ENCODE results near the gene SCLT1.

- no peak for TF ChIP-seq MAX (IDR thresholded peaks at IDR 0.05)
- no peak for TF ChIP-seq CTCF (IDR thresholded peaks at IDR 0.05)
- no peak for TF ChIP-seq NFE2L2 (conservative IDR thresholded peaks at IDR 0.05; ENCODE audit: low read length)
These were observed 35.8 kb upstream of the SCLT1 start for GRCh38 chr4:129129143-129129542.

Measured in A549 (cell line).